Right hindlimb (tissue), 1 donor: ENCODE results near the gene CASZ1.

Experiments used
- DNase-seq: peaks from one replicate; pipeline ENCODE4 v3.0.0-alpha.2; 2018

CASZ1 gene

DNA sequence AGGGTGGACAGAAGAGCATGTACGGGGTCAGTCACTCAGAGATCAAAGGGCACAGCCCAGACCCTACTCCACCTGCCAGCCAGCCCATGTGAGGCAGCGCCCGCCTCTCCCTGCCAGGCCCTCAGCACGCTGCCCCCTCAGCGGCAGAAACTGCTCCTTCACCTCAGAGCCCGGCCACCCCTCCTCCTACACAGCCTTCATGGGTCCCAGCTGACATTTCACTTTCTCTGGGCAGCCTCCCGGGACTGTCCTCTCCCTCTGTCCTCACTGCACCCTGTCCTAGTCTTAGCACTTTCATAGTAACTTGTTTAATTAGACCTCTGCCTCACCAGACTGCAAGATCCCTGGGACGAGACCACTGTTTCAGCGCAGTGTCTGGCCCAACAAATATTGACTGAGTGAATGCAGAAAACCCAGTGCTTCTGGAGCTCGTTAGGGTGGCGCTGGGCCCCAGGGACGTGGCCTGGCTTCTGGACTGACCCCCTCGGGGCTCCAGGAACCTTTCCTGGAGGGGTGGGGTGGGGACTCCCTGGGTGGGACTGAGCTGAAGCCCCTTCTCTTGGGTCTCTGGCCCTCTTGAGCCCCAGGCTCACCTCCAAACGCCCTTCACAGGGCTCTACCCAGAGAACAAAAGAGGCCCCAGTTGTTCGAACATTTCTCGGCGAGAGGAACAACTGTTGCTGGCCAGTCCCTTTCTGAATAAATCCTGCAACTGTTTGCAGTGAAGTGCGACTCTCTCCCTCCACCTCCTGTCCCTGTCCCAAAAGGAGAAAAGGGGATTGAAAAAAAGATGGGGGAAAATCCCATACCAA is 114.9 kb downstream of the CASZ1 start:
- DNase-seq, result no peak

DNA sequence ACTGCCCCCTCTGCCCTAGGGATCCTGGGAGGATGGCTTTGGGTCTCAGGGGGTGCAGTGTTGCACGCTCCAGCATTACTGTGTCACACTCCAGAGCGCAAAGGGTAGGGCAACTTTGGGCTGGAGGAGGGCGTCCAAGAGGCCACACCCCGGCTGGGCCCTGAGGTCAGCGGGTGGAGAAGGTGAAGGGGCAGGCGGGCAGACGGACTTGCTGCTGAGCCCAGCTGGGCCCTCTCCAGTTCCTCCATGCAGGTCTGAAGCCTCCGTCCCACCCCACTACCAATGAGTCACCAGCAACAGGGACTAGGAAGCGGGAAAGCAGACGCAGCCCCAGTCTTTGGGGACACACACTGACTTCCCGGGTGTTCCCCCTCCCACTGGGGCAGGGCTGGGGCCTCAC is 116.0 kb downstream of the CASZ1 start:
- no peak for DNase-seq

DNA sequence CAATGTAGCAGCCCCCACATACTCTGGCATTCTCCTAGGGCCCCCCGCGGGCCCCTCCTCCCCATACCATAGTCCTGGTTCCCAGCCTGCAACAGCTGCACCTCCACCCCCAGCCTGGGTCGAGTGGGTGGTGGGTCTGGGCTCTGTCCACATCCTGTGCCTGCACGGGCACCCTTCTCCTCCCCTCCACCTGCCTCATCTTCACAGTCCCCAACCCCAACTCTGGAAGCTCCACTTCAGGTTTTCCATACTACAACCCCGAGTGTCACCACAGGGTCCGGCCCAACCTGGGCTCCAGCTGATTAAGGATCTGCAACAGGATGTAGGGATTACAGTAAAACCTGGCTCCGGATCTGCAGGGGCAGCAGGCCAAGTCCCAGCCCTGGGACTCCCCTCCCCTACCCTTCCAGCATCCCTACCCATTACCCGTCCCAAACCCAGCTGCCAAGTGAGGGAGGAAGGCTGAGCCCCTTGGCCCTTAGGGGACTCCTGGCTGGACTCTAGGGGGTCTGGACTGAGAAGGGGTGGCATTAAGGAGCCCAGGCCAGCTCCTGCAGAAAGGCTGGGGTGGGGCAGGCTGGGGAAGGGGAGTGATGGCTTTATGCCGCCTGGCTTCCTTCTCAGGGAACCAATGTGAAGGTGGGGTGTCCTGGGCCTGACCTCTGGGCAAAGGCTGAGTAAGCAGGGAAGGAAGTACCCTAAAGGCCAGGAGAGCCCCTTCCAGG is 116.8 kb downstream of the CASZ1 start:
- peak; percentile 80 for DNase-seq

DNA sequence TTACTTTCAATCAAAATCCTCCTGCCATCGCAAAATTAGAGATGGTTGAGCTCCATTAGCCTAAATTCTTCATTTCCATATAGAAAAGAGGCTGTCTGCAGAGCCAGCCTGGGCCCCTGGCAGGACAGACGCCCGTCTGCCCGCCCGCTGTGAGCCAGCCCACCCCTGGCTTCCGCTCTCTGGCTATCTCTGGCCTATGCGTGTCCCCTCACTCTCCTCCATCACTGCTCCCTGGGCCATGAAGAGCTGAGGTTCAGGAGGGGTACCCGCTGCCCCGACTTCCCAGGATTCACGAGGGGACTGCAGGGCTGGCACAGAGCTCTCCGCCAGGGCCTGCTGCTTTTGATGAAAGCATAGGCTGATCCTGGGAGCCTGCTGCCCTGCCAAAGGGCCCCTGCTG is 117.6 kb downstream of the CASZ1 start:
- no peak for DNase-seq

DNA sequence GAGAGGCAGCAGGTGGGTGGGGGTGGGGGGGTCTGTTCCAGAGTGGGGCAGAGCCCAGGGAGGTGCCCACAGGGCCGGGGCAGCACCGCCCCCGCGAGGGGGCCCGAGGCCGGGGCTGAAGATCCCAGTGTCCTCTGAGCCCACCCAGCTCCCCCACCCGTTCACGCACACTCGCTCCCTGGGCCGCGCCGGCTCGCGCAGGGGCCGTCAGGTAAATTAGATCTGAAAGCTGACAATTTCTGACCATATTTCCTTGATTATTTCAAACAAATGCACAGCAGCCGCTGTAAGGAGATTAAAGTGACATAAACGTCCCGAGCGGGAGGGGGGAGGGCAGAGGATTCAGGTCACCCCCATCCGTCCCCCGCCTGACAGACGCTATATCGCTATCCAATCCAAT is 118.0 kb downstream of the CASZ1 start:
- no peak for DNase-seq

DNA sequence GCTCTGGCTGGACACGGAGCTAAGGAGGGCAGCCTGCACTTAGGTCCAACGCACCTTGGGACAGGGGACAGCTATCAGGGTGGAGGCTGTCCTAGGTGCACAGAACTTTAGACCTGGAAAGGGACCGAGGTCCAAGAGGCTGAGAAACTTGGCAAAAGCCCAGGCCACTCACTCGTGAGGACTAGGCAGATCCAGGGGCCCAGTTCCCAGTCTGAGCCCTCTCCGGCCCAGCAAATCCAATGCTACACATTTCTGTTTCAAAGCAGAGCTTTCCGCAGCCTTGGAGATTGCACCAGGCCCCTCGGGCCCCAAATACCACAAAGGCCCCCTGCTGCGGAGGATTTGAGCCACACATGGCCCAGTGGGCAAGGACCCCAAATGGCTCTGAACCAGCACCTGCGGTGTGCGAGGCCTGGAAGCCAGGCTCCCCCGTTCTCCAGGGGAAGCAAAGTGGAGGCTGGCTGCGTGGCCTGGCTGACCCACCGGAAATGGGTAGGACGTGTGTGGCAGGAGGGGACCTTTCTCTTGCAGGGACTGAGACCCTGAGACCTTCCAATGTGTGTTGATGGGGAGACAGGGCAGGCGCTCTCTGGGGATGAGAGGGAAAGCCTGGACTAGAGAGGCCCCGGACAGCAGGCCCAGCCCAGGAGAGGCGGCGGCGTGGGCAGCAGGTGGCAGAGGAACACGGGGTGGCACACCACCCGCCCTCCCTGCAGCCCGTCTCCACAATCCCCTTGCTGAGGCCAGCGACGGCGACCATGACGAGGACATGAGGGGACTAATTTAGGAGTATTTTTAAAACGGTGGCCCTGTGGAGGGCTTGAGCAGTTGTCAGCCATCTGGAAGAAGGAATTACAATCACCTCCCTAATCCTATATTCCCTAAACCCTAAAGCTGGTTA is 118.7 kb downstream of the CASZ1 start:
- DNase-seq, result no peak

DNA sequence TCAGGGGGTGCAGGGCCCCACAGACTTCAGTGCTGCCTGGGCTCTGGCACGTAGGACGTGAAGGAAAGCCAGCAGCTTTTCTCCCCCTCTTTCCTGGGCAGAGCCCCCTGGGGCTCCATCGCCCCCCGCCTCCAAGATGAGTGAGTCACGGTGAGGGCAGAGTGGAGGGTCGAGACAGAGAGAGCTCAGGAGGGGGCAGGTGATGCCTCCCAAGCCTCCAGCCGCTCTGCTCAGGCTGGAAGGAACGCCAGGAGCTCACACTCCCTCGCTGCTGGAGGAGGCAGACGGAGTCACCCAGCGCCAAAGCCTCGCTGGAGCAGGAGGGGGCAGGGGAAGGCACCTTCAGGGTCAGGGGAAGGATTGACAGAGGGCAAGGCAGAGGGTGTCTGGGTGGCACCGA is 119.5 kb downstream of the CASZ1 start:
- DNase-seq, result no peak

DNA sequence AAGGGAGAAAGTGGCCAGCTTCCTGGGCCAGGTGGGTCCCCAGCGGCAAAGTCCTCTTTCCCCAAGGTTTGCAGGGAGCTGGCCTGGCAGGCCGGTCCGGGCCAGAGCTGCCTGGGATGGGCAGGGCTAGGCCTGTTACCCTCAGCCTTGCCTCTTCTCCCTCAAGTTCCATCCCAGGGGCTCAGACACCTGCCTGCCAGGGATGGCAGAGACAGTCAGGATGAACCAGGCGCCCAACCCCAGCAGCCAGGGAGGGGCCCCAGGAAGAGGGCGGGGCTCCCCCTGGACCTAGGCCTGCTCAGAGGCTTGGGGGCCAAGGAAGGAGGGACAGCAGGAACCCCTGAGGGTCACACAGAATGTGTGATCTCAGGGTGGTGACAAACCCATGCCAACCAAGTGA is 120.6 kb downstream of the CASZ1 start:
- DNase-seq, result no peak

DNA sequence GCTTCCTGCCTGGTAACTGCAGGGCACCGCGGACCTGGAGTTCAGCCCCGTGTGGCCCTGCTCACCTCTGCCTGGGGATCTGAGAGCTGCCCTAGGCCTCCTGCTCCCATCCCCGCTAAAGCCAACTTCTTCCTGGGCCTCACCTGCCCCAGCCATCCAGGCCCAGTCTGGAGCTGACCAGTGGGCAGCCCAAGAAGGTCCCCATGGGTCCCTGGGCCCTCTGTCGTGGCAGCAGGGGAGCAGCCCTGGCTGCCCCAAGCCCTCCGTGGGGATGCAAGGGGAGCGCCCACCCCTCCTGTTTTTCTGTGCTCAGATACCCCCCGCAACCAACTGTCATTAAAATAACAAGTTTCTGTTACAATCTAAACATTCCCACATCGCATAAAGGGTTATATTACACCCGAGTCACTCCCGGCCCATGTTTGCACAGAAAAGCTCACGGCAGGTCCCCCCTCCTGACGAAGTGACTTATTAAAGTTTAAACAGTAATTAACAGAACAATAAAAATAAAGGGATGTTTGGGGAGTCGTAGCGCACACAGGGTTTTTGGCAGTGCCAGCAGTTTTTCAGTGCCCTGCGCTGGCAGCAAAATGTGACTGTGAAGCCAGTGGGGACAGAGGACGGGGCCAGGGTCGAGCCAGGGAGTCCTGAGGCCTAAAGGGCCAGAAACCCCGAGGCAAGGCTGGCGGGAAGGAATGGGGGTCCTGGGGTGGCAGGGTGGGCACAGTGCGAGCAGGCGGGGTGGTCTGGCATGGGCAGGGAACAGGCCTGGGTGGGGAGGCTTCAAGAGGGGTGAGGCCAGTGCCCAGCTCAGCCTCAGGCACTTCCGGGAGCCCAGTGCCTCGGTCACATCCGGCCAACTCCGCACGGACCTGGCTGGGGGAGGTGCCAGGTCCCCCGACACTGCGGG is 121.5 kb downstream of the CASZ1 start:
- no peak for DNase-seq

DNA sequence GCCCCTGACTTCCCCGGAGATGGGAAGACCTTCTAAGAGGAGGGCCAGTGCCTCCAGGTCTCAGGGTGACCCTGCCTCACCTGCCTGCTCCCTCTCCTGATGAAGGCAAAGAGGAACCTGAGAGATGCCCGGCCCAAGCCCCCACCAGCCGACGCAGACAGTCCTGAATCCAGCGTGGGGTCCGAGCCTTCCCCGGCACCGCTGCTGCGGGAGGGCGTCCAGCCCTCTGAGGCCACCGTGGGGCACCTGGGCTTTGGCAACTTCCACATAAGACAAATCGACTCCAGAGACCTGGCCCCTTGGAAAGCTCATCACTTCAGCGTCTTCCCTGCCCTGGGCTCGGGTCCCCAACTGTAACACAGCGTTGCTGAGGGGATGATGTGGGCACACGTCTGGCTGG is 122.2 kb downstream of the CASZ1 start:
- no peak for DNase-seq

DNA sequence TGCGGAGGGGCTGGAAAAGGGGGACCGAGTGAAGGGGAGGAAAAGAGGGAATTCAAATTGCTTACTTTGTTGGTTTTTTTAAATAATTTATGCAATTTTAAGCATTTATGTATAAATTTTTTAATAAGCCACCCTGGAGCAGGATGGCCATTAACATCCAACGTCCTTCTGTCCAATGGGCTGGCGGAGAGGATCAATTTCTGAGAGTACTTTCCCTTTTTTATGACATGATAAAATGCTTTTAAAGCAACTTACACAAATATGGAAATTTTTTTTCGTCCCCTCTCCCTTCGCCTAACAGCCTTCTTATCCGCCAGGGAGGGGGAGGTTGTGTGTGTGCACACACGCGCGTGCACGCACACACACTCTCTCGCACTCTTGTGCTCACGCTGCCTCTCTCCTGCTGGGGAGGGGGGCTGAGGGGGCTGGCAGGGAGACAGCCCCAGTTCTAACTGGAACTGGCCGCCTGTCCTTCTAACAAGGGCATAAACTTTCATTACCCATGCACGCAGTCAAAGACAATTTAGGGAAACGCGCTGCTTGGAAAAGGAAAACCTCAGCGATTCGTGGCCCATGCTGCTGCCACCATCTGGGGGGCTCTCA is 123.2 kb downstream of the CASZ1 start:
- no peak for DNase-seq

DNA sequence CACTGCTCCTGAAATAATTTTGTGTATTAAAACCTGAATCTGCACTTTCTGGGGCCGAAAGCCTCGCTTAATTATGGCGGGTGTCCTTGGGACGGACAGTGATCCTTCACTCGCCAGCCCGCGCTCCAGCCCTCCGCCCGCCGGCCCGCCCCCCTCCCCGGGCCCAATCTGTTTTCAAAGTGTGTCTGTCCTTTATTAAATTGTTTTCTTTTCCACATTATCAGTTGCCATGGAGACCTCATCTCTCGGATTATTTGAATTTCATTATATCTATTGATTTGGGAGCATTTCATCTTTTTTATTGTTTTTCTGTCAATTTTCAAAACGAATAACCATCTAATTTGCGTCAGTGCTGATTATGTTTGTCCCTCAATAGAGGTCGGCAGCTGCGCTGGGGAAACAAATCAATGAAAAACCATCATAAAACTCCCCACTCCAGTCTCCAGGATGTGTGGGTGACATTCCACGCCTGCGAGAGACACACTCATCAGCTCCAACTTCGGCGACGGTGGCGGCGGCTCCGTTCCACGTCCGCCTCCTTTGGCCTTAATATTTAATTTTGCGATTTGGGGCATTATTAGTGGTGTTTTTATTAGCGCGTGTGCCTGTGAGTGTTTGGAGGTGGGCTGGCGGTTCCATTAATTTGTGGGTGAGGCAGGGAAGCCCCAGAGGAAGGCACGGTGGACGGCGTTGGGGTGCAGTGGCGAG is 123.9 kb downstream of the CASZ1 start:
- DNase-seq, result no peak

DNA sequence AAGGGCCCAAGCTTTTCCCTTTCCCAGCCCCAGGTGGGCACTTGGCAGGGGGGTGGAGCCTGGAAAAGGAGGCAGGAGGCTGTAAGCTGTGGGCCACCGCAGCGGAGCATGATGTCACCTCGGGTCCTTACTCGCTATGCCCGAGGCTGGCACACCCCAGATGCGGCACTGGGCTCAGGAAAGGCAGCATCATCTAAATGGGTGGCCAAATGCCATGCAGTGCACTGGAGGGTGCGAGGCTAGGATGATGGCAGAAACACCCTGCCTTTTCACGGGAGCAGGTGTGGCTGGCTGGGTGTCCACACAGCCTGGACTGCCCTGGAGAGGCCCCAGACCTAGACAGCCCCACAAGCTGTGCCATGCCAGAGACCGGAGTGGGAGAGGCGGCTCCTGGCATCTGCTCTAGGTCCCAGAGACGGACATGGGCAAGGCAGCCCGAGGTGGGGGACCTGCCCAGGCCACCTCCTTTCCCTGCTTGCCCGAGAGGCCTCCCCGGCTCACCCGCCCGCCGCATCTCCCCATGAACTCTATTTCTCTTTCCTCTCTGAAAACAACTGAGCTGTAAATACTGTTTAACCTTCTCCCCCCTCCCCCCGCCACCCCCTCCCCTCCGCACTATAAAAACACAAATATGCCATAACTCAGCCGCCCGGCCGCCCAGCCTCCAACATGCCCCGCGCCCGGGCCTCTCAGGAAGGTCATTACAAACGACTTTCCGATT is 124.7 kb downstream of the CASZ1 start:
- no peak for DNase-seq

DNA sequence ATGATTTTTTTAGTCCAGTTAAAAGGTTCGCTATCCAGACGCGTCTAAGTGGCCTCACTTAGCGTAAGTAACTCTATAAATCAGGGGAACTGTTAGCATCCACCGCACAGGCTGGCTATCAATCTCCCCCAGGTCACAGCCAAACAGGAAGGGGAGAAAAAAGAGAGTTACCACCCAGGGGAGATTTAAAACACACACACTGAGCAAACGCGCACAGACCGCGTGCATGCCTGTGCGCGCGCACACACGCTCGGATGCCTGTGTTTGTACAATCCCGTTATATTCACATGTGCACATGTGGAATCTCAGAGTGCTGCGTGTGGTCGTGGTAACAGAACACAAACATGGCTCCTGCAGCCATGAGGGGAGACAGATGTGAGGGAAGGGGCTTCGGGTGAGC is 125.4 kb downstream of the CASZ1 start:
- no peak for DNase-seq

DNA sequence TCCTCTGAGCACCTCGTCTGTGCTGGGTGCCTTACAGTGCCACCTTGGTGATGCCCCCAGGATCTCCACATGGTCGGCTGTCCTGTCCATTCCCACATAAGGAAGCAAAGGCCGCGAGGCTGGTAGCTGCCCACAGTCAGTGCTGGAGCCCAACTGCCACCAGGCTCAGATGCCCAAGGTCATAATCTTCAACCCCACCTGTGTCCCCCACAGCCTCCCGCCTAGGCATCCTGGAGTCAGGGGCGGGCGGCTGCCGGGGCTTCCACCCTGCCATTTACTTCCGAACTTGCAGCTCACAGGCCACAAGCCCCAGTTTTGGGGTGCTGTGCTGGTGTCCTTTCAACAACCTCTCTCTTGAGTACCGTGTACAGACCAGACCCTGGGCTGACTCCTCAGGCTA is 126.3 kb downstream of the CASZ1 start:
- DNase-seq, result no peak

DNA sequence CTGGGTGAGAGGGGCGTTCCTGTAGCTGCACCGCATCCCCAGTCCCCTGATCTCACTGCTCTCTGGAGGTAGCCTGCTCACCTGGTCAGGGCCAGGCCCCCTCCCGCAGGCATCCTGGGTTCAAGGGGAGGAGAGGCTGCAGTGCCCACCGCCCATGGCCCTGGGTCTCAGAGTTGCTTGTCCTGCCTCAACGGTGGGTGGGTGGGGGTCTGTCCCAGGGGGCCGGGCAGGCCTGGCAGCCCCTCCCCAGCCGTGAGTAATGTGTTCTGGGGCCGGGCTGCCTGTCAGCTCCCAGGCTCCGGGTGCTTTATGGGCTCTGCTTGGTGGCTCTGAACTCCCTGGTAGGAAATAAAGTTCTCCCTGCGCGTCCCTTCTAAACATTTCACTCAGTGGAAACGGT is 126.9 kb downstream of the CASZ1 start:
- DNase-seq, result no peak

DNA sequence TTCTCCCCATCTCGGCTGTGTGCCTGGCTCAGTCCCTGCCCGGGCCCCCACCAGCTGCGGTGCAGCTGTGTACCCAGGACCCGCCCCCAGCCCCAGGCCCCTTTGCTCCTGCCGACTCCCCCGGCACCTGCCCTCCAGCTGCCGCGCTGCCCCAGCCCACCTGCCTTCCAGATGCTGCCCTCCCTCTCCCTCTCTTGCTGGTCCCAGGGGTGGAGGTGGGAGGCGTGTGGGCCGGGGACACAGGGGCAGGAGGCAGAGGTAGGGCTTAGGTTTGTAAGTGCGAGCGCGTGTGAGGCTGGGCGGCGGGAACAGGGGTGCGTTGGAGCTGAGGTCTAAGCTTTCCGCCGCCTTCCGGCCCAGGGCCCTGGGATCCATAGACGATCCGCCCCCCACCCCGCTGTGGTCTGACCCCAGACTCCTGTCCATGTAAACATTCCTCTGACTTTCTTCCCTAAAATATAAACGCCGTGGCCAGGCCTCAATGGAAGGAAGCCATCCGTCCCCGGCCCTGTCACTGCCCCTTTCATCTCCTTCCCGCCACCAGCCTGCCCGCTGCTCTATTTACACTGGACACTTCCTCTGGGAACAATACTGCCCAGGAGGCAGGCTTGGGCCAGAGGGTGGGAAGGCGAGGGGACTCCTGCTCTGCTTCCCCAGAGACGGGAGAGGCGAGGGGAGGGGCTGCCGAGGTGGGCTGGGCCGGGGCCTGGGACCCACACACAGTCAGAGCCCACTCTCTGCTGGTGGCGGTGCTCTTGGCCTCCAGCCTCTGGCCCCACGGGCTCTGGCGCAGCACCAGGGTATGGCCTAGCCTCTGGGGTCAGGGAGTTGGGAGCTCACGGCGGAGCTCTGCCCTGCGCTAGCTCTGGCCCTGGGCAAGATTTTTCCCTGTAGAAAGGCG is 128.3 kb downstream of the CASZ1 start:
- peak; percentile 56 for DNase-seq

DNA sequence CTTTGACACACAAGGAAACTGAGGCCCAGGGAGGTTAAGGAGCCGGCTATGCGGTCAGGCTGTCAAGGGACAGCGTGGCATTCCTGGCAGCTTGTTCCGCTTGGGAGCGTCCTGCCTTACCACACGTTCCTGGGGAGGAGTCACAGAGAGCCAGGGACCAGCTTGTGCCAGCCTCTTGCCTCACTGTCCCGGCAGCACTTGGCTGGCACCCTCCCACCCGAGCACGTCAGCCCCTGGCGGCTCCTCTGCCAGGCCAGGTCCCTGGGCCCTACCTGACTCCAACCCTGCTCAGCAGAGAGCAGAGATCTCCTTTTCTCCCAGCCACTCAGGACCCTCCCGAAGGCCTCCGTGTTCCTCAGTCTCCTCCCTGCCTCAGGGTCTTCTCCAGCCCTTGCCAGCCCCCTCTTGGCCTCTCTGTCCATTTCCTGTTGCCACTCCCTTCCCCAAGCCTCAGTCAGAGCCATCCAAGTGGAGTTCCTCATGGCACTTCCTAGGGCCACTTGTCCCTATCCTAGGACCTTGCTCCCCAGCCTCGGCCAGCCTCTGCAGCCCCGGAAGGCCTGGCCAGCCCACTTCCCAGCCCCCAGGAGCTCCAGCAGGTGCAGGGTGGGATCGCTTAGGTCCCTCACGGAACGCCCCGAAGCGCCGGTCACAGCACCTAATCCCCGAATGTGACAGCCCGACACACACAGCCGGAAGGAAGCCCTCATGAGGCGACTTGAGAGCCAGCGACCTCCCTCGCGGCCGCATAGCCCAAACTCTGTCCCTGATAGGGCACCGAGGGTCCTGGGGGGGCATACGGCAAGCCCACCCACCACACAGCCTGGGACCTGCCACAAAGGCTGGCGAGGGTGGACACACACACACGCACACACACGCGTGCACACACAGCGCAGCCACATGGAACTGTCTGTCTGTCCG is 130.3 kb downstream of the CASZ1 start:
- no peak for DNase-seq
